Mucosa of descending colon (tissue), 3 donors: ENCODE results near the gene PCDH19. TPM values are rescaled to one million over a fixed set of nuclear protein-coding genes. Genes with fewer than 3 reads are reported as not detected.
A peak's percentile ranks its signal among the peaks of the same experiment; 100 is the strongest.

Experiments used
- ATAC-seq: fragments of 200-7000 bp; cut with Tn5 transposase; one replicate; pipeline ENCODE4 v1.9.1; 2020; ENCODE audit warnings: mild to moderate bottlenecking, moderate library complexity
- DNase-seq, 3 donors: peaks; one replicate each; pipeline ENCODE4 v3.0.0-alpha.2; 2020
- H3K36me3 ChIP-seq: fragments of 200-600 bp; one replicate; pipeline ENCODE4 v1.8.0; 2021; ENCODE audit warnings: low read depth, mild to moderate bottlenecking
- H3K4me1 ChIP-seq: fragments of 200-600 bp; one replicate; pipeline ENCODE4 v1.8.0; 2021; ENCODE audit warnings: low read depth, mild to moderate bottlenecking
- H3K4me3 ChIP-seq: fragments of 200-600 bp; one replicate; pipeline ENCODE4 v1.8.0; 2021; ENCODE audit warnings: mild to moderate bottlenecking
- H3K9me3 ChIP-seq: fragments of 200-600 bp; one replicate; pipeline ENCODE4 v1.8.0; 2021; ENCODE audit warnings: mild to moderate bottlenecking
- intact Hi-C, 2 donors: fragments of 100-400 bp; cut with DNase I in 1 of 2; cut with micrococcal nuclease in 1 of 2; formaldehyde crosslinking; loops; one replicate each; pipeline versions ENCODE4 v1.11.0 to v1.11.1; 2022; cut with DNase I, micrococcal nuclease
- total RNA-seq, 3 donors: library from RNA; stranded (reverse); fragmentation: NEBNext Ultra II Directional in 2 of 3; extraction: Animal tissue kit (Norgen Biotek cat#: 25700) in 2 of 3; gene quantifications; one replicate each; pipeline versions ENCODE4 v1.2.1 to v1.2.4, GENCODE V29; 2021 to 2023
- TF ChIP-seq, protein P1 (sequence below): fragments of 200-600 bp; IDR thresholded peaks from one replicate; pipeline ENCODE4 v1.8.0; 2022; ENCODE audit warnings: antibody characterized with exemption, mild to moderate bottlenecking
- donor health status: DM: no; HTN: no; CAD: no; lungs with moderate emphysema.
- donor health status: DM: no; HTN: no; CAD: no.
- donor health status: DM: no; HTN: yes; CAD: no.

The PCDH19 gene
- total RNA-seq, 3 donors from 2014 or later: 1.0 to 2.0 (median 1.7) TPM

- H3K36me3 ChIP-seq: no peaks in the 10 kb centered on the region
- DNase-seq: no peak
Measured at GRCh38 chrX:100248885-100249493, 161.1 kb downstream of the PCDH19 start.

DNA sequence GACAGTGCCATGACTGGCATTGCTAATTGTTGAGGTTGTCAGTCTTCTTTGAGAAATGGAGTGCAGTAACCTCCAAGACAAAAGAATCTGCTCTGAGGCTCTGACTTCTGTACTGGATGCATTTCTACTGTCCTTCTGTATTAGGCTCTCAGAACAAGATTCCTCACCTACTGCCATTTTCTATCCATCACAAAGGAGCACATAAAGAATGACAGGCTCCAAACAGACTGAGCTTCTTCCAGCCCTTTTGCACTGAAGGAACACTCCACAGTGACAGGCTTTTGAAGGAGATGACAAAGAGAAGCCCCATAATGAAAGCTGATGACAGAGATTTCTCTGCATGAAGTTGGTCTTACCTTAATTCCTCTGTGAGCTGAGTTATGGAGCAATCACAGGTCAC lies 162.2 kb downstream of the PCDH19 start:
- no peaks in the 10 kb centered on the region for H3K36me3 ChIP-seq
- H3K9me3 ChIP-seq: no peaks in the 10 kb centered on the region
- intact Hi-C loops: no loop called here
- TF ChIP-seq, protein P1, sequence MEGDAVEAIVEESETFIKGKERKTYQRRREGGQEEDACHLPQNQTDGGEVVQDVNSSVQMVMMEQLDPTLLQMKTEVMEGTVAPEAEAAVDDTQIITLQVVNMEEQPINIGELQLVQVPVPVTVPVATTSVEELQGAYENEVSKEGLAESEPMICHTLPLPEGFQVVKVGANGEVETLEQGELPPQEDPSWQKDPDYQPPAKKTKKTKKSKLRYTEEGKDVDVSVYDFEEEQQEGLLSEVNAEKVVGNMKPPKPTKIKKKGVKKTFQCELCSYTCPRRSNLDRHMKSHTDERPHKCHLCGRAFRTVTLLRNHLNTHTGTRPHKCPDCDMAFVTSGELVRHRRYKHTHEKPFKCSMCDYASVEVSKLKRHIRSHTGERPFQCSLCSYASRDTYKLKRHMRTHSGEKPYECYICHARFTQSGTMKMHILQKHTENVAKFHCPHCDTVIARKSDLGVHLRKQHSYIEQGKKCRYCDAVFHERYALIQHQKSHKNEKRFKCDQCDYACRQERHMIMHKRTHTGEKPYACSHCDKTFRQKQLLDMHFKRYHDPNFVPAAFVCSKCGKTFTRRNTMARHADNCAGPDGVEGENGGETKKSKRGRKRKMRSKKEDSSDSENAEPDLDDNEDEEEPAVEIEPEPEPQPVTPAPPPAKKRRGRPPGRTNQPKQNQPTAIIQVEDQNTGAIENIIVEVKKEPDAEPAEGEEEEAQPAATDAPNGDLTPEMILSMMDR: no peak
- H3K4me3 ChIP-seq: no peak overlapping the region
- ATAC-seq (no peak), DNase-seq (no peak)
- H3K4me1 ChIP-seq: no peaks in the 10 kb centered on the region

More at GRCh38 chrX:100248885-100249493, 161.1 kb downstream of the PCDH19 start:
- Histone ChIP-seq H3K4me1 (no peaks in the 10 kb centered on the region), H3K4me3 (no peak overlapping the region), H3K9me3 (no peaks in the 10 kb centered on the region)
- peak; percentile 51 for ATAC-seq
- TF ChIP-seq, protein P1: no peak
- intact Hi-C loops: no loop called here

DNA sequence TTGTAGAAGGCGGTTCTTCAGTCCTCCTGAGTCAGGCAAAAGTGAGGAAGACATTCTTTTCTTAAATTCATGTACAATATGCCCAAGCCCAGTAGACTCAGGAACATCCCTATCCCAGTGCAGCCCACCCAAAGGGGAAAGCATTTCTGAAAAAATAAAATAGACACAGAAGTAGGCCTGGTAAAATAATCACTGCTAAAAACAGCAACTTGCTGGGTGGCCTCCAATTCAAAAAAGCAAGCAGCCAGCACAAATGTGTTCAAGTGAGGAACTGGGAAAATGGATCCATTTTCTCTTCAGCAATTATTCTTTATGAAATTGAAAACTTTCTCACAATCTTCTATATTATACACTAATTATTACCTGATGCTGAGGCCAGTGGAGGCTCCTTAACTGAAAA lies 165.4 kb downstream of the PCDH19 start:
- H3K9me3 ChIP-seq: no peaks in the 10 kb centered on the region
- ATAC-seq: no peak
- H3K4me1 ChIP-seq: no peaks in the 10 kb centered on the region
- intact Hi-C loops: no loop called here
- DNase-seq: no peak
- no peaks in the 10 kb centered on the region for H3K36me3 ChIP-seq
- TF ChIP-seq, protein P1: no peak
- no peak overlapping the region for H3K4me3 ChIP-seq

Other genes with a start within 250 kb of the PCDH19 start
- gene TNMD, start 174.7 kb upstream of the PCDH19 start, total RNA-seq: 1 to 10 TPM in 1 of 3 donors, under 1 TPM in 2; 0.60 to 1.5 (median 0.77) TPM
- 100 to 1,000 TPM in 2 of 3 donors, 10 to 100 TPM in 1; 63.0 to 132 (median 111) TPM for gene TSPAN6, start 226.5 kb upstream of the PCDH19 start, total RNA-seq
- 10 to 100 TPM in 2 of 3 donors, 1 to 10 TPM in 1; 3.3 to 17.6 (median 13.9) TPM for gene SRPX2, start 233.9 kb upstream of the PCDH19 start, total RNA-seq